SJCRH30 (cell line): ENCODE measurements around the gene ATOSA. TPM values are rescaled to one million over a fixed set of nuclear protein-coding genes. Genes with fewer than 3 reads are reported as not detected.

Source experiments
- DNase-seq, 2 experiments: peaks; one replicate each; pipeline ENCODE4 v3.0.0-alpha.2; 2015 to 2020
- H3K27ac ChIP-seq: fragments of 250-450 bp; sonication (Bioruptor Pico); 2 replicates; pipeline ENCODE4 v1.5.1; 2020; ENCODE audit warnings: mild to moderate bottlenecking, moderate library complexity
- H3K27me3 ChIP-seq: fragments of 250-450 bp; sonication (Bioruptor Pico); 2 replicates; pipeline ENCODE4 v1.5.1; 2020; ENCODE audit warnings: mild to moderate bottlenecking, moderate library complexity
- H3K36me3 ChIP-seq: fragments of 250-450 bp; sonication (Bioruptor Pico); 2 replicates; pipeline ENCODE4 v1.5.1; 2020; ENCODE audit warnings: mild to moderate bottlenecking, moderate library complexity
- H3K4me1 ChIP-seq: fragments of 250-450 bp; sonication (Bioruptor Pico); 2 replicates; pipeline ENCODE4 v1.5.1; 2020; ENCODE audit warnings: mild to moderate bottlenecking, moderate library complexity
- H3K4me3 ChIP-seq: fragments of 250-450 bp; sonication (Bioruptor Pico); 2 replicates; pipeline ENCODE4 v1.5.1; 2020; ENCODE audit warnings: mild to moderate bottlenecking, moderate library complexity
- H3K9me3 ChIP-seq: fragments of 250-450 bp; sonication (Bioruptor Pico); replicated peaks from 2 replicates; pipeline ENCODE4 v1.5.1; 2020; ENCODE audit warnings: mild to moderate bottlenecking, moderate library complexity
- total RNA-seq: library from RNA; depleted of rRNA; stranded (reverse); fragments of >200 nt; shearing (Covaris generic); gene quantifications from 2 replicates; pipeline ENCODE4 v1.2.3, GENCODE V29; 2014; rRNA removed

Gene ATOSA
- total RNA-seq, 1 experiment from 2014 or later = 3.0 TPM

DNA sequence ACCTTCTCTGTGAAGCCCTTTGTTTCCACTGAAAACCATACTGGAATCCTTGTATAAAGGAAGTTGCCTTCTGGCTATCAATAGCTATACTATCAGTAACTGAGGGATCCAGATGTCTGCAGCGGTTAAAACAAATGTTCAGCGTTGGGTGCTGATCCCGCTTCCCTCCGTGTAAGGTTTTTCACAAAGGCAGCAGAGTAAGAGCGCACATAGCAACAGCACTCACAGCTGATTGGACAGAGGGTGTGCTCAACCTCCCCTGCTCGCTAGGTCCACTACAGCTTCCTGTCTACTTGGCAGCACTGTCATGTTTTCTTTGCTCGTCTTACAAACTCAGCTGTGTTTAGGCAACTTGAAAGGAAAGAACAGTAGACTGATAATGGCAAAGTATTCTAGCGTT, 27.3 kb downstream of the ATOSA start:
- peak; percentile 68 to 83 for DNase-seq
- Histone ChIP-seq H3K27me3 (no peaks in the 10 kb centered on the region), H3K36me3 (no peaks in the 10 kb centered on the region), H3K4me3 (peak overlapping the region; percentile 45), H3K4me1 (no peaks in the 10 kb centered on the region; the same call in 1 of the 2 replicates), H3K27ac (no peak overlapping the region), H3K9me3 (no peaks in the 10 kb centered on the region)

DNA sequence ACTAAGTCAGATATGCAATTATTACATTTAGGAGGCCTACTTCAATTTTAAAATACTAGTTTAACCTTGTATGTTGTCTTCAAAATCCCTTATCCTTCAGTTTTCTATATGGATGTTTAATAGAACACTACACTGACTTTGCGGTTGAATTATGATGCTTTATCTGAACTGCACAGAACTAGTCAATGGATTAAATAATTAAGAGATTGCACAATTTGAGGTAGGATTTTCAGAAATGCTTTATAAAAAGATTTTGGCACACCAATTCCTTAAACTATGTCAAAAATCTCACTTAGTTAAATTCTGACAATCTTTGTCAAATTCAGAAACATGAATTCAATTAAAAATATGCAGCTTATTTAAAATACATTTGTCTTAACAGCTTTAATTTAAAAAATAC, 28.1 kb downstream of the ATOSA start:
- Histone ChIP-seq H3K4me3 (peak overlapping the region; percentile 45; the same call in 1 of the 2 replicates), H3K4me1 (no peaks in the 10 kb centered on the region; the same call in 1 of the 2 replicates), H3K27ac (no peak overlapping the region), H3K36me3 (no peaks in the 10 kb centered on the region), H3K27me3 (no peaks in the 10 kb centered on the region), H3K9me3 (no peaks in the 10 kb centered on the region)
- DNase-seq = no peak

GRCh38 chr15:52649686-52650085, 29.5 kb downstream of the ATOSA start:
- Histone ChIP-seq H3K36me3 (no peaks in the 10 kb centered on the region), H3K4me1 (no peaks in the 10 kb centered on the region; the same call in 1 of the 2 replicates), H3K27ac (no peak overlapping the region), H3K27me3 (no peaks in the 10 kb centered on the region), H3K9me3 (no peaks in the 10 kb centered on the region), H3K4me3 (no peak overlapping the region)
- DNase-seq = peak in 1 of 2 experiments; percentile 22

DNA sequence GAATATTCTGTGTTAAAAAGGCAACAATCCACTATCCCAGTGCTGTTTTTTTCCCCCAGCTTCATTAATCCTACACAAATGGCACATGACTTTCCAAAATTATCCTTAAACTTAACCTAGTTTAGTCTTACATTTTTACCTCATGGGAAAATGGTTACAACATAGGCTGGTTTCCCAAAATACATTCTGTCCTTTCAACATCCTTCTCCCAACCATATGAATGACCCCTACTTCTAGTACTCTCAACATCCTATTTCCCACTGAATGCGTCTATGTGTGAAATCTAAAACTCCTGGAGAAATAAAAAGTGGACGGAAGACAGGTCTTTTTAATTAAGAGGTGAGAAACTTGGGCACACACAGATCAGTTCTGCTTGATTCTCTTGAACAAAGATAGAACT, 33.3 kb downstream of the ATOSA start:
- Histone ChIP-seq H3K4me1 (no peaks in the 10 kb centered on the region), H3K27ac (no peak overlapping the region), H3K36me3 (no peaks in the 10 kb centered on the region), H3K9me3 (no peaks in the 10 kb centered on the region), H3K27me3 (no peaks in the 10 kb centered on the region), H3K4me3 (no peak overlapping the region)
- no peak for DNase-seq

- Histone ChIP-seq H3K27ac (no peak overlapping the region), H3K4me1 (no peaks in the 10 kb centered on the region), H3K27me3 (no peaks in the 10 kb centered on the region), H3K36me3 (no peaks in the 10 kb centered on the region), H3K4me3 (no peak overlapping the region), H3K9me3 (no peaks in the 10 kb centered on the region)
- no peak for DNase-seq
These were observed 36.5 kb downstream of the ATOSA start for GRCh38 chr15:52642386-52643361.

DNA sequence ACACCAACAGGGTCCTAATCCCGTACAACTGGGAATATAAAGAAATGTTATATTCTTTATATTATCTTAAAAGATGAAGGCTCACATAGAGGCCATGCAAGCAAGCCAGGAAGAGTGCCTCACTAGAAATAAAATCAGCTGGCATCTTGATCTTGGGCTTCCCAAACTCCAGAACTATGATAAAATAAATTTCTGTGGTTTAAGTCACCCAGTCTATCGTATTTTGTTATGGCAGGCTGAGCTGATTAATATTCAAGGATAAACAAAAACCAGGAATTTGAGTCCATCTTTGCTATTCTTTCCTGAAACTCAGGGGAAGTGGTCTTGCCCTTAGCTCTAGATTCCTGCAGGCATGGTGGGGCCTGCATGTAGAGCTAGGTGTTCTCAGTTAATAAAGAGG, 42.7 kb downstream of the ATOSA start:
- Histone ChIP-seq H3K4me1 (no peaks in the 10 kb centered on the region), H3K36me3 (no peaks in the 10 kb centered on the region), H3K27ac (no peak overlapping the region), H3K4me3 (no peak overlapping the region), H3K27me3 (no peaks in the 10 kb centered on the region), H3K9me3 (no peaks in the 10 kb centered on the region)
- DNase-seq = no peak

- Histone ChIP-seq H3K4me3 (no peak overlapping the region), H3K27me3 (no peaks in the 10 kb centered on the region), H3K27ac (no peak overlapping the region), H3K9me3 (no peaks in the 10 kb centered on the region), H3K36me3 (no peaks in the 10 kb centered on the region), H3K4me1 (no peaks in the 10 kb centered on the region)
- DNase-seq = no peak
These were observed 43.3 kb downstream of the ATOSA start for GRCh38 chr15:52635908-52636307.

Other genes with a start within 250 kb of the ATOSA start
- 15.2 and 15.5 TPM in 2 replicates for gene MYO5A, start 150.5 kb downstream of the ATOSA start, total RNA-seq
- 88.2 and 96.1 TPM in 2 replicates for gene ARPP19, start 110.4 kb downstream of the ATOSA start, total RNA-seq
- 0.14 and 0.28 TPM in 2 replicates for gene ONECUT1, start 110.9 kb upstream of the ATOSA start, total RNA-seq